A673 (cell line): ENCODE results near the gene RING1.

Source experiments
- EZH2 ChIP-seq: fragments of 200-600 bp; sonication (generic); IDR thresholded peaks from 2 replicates; pipeline ENCODE4 v1.6.1; 2017; ENCODE audit warnings: borderline replicate concordance, low read depth, mild to moderate bottlenecking, mixed read lengths, antibody characterized with exemption, low read length; ENCODE audit not compliant: poor library complexity, severe bottlenecking
- TF ChIP-seq, protein P1 (sequence below): fragments of 300-800, 200-600 bp; sonication (generic); conservative IDR thresholded peaks from 2 replicates; pipeline ENCODE4 v1.5.1; 2017; ENCODE audit warnings: low read depth, mild to moderate bottlenecking, antibody characterized with exemption, low read length, moderate library complexity, mixed read lengths

DNA sequence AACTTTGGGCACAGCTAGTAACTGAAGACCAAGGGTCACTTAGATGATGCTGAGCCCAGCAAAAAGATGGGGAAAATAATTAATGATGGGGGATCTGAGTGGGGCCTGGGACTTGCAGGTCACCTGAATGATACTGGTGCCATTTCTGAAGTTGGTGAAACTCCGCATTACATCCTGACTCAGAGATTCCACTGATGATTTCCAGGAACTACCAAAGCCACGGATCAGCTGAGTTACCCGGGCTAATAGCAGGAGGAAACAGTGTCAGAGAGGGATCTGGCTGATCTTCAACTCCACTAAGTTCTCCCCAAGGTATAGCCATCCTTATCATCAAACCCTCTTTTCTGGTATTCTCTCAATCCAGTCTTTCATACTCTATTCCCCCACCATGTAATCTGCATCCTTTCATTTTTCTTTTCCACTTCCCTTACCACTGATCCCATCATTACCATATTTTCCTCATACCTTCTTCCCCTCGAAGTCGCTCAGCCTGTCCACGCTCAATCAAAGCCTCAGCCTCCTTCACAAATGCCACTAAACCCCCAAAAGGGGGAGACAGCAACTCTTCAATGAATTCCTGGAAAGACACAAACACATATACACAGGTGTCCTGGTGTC lies 43.2 kb downstream of the RING1 start:
- TF ChIP-seq, protein P1, sequence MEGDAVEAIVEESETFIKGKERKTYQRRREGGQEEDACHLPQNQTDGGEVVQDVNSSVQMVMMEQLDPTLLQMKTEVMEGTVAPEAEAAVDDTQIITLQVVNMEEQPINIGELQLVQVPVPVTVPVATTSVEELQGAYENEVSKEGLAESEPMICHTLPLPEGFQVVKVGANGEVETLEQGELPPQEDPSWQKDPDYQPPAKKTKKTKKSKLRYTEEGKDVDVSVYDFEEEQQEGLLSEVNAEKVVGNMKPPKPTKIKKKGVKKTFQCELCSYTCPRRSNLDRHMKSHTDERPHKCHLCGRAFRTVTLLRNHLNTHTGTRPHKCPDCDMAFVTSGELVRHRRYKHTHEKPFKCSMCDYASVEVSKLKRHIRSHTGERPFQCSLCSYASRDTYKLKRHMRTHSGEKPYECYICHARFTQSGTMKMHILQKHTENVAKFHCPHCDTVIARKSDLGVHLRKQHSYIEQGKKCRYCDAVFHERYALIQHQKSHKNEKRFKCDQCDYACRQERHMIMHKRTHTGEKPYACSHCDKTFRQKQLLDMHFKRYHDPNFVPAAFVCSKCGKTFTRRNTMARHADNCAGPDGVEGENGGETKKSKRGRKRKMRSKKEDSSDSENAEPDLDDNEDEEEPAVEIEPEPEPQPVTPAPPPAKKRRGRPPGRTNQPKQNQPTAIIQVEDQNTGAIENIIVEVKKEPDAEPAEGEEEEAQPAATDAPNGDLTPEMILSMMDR, result no peak
- TF ChIP-seq EZH2, result no peak
